HepG2 (cell line): Measurements from ENCODE around the gene HOXC9. TPM values are rescaled to one million over a fixed set of nuclear protein-coding genes. Genes with fewer than 3 reads are reported as not detected.

Experiments
- ATAC-seq: fragments of 200-7000 bp; cut with Tn5 transposase; 3 replicates; pipeline ENCODE4 v1.9.1; 2020; ENCODE audit warnings: mild to moderate bottlenecking, moderate library complexity
- BruUV-seq: library from RNA; stranded (reverse); fragments of 400-500 nt; replicated peaks from 2 replicates; lab custom pipeline; 2021; lab: Mats Ljungman, UMichigan
- CTCF ChIA-PET: fragments of 300-600 bp; formaldehyde crosslinking; extraction: SDS; loops from one replicate; lab custom pipeline; 2021; ENCODE audit warnings: low total read pairs, inconsistent platforms, low intra/inter-chr PET ratio; lab: Yijun Ruan, JAX
- POLR2A ChIA-PET: fragments of 350-600 bp; sonication (Branson Sonifier 250); formaldehyde crosslinking; loops from one replicate; lab custom pipeline; 2020; ENCODE audit warnings: antibody characterized with exemption, inconsistent platforms; lab: Yijun Ruan, JAX
- DNase-seq: peaks from one replicate; pipeline ENCODE4 v3.0.0-alpha.2; 2015; ENCODE audit warnings: low spot score
- FAIRE-seq: peaks from 3 replicates; lab custom pipeline; 2011; peaks lifted over from hg19 to GRCh38; lab: Jason Lieb, UNC
- H2AFZ ChIP-seq: one replicate; pipeline ENCODE4 v1.6.1; 2011; ENCODE audit warnings: low read length, inconsistent platforms
- H3K27ac ChIP-seq: fragments of 300-600 bp; 3 replicates; pipeline ENCODE4 v1.8.0; 2011; ENCODE audit warnings: mixed run types, mild to moderate bottlenecking, mixed read lengths, low read length, inconsistent platforms; ENCODE audit not compliant: insufficient read depth; ENCODE audit errors: extremely low read length
- H3K27me3 ChIP-seq, 2 experiments: fragments of 200-600 bp in 1 of 2; 2 replicates in 1 of 2; 3 replicates in 1 of 2; pipeline versions ENCODE4 v1.6.0 to v1.8.0; 2011; ENCODE audit warnings: low read length in 2 of 2, mild to moderate bottlenecking in 2 of 2, moderate library complexity in 2 of 2, inconsistent platforms in 1 of 2; ENCODE audit not compliant: insufficient read depth in 2 of 2, control insufficient read depth in 1 of 2
- H3K36me3 ChIP-seq, 2 experiments: fragments of 200-600 bp in 1 of 2; replicated peaks in 1 of 2; 2 replicates in 1 of 2; 3 replicates in 1 of 2; pipeline versions ENCODE4 v1.5.1 to v1.8.0; 2011; ENCODE audit warnings: low read length in 2 of 2, inconsistent platforms in 1 of 2; ENCODE audit not compliant: insufficient read depth in 2 of 2, control insufficient read depth in 1 of 2
- H3K4me1 ChIP-seq: 2 replicates; pipeline ENCODE4 v1.5.1; 2012; ENCODE audit warnings: low read length, inconsistent platforms; ENCODE audit not compliant: insufficient read depth
- H3K4me2 ChIP-seq: 2 replicates; pipeline ENCODE4 v1.6.0; 2011; ENCODE audit warnings: low read depth, low read length, inconsistent platforms
- H3K4me3 ChIP-seq, 3 experiments: fragments of 200-600 bp in 1 of 3; sonication (generic), shearing (Covaris generic) in 1 of 3; replicated peaks in 1 of 3; 2 replicates each; pipeline ENCODE4 v1.5.1; 2011 to 2016; ENCODE audit warnings: low read length in 3 of 3, inconsistent platforms in 2 of 3, low read depth in 2 of 3, mild to moderate bottlenecking in 2 of 3, control low read depth in 1 of 3, mixed read lengths in 1 of 3; ENCODE audit not compliant: insufficient read depth in 1 of 3
- H3K79me2 ChIP-seq: one replicate; pipeline ENCODE4 v1.6.1; 2011; ENCODE audit warnings: low read length, inconsistent platforms; ENCODE audit not compliant: insufficient read depth
- H3K9ac ChIP-seq: 2 replicates; pipeline ENCODE4 v1.6.0; 2011; ENCODE audit warnings: mild to moderate bottlenecking, low read depth, low read length, inconsistent platforms; ENCODE audit not compliant: insufficient read depth
- H3K9me3 ChIP-seq: 2 replicates; pipeline ENCODE4 v1.5.1; 2012; ENCODE audit warnings: mild to moderate bottlenecking, low read length
- H4K20me1 ChIP-seq: 2 replicates; pipeline ENCODE4 v1.6.0; 2011; ENCODE audit warnings: inconsistent platforms, mild to moderate bottlenecking, low read length, moderate library complexity; ENCODE audit not compliant: insufficient read depth
- JUN ChIP-seq: sonication (generic); formaldehyde crosslinking; IDR thresholded peaks from 2 replicates; pipeline ENCODE4 v1.4.0; 2020; ENCODE audit warnings: mild to moderate bottlenecking, missing genetic modification reagents
- KDM6A ChIP-seq: IDR thresholded peaks from 2 replicates; pipeline ENCODE4 v1.6.1; 2016; ENCODE audit warnings: low read depth
- LRRFIP1 ChIP-seq: sonication (generic); formaldehyde crosslinking; conservative IDR thresholded peaks from 2 replicates; pipeline ENCODE4 v1.4.0; 2020; ENCODE audit warnings: missing genetic modification reagents
- NCOA1 ChIP-seq: sonication (generic); formaldehyde crosslinking; IDR thresholded peaks from 2 replicates; pipeline ENCODE4 v1.9.0; 2021; ENCODE audit warnings: missing genetic modification reagents
- TAF15 ChIP-seq: fragments of 200-400 bp; formaldehyde crosslinking; IDR thresholded peaks from one replicate; pipeline ENCODE4 v1.6.1; 2018; ENCODE audit warnings: mild to moderate bottlenecking, low read depth, low read length; ENCODE audit not compliant: poor library complexity, severe bottlenecking
- ZBTB10 ChIP-seq: sonication (generic); formaldehyde crosslinking; IDR thresholded peaks from 2 replicates; pipeline ENCODE4 v1.4.0; 2020; ENCODE audit warnings: missing genetic modification reagents, borderline replicate concordance
- ZNF296 ChIP-seq: sonication (generic); formaldehyde crosslinking; conservative IDR thresholded peaks from 2 replicates; pipeline ENCODE4 v1.5.0; 2020; ENCODE audit warnings: mild to moderate bottlenecking, missing genetic modification reagents
- ZNF318 ChIP-seq: sonication (generic); formaldehyde crosslinking; IDR thresholded peaks from 2 replicates; pipeline ENCODE4 v1.4.0; 2020; ENCODE audit warnings: mild to moderate bottlenecking, missing genetic modification reagents
- ZNF576 ChIP-seq: sonication (generic); formaldehyde crosslinking; IDR thresholded peaks from 2 replicates; pipeline ENCODE4 v1.4.0; 2020; ENCODE audit warnings: mild to moderate bottlenecking, missing genetic modification reagents
- ZNF672 ChIP-seq: sonication (generic); formaldehyde crosslinking; IDR thresholded peaks from 2 replicates; pipeline ENCODE4 v1.8.1; 2022; ENCODE audit warnings: missing genetic modification reagents
- WGBS: methylation state at CpG from one replicate; pipeline ENCODE4 v1.1.6; 2017; ENCODE audit warnings: low lambda C conversion rate; 5-methylcytosine and 5-hydroxymethylcytosine counted together
- in situ Hi-C: cut with HindIII; loops from 2 replicates; pipeline ENCODE4 v1.10.0; 2017; ENCODE audit warnings: low pct_unique_long_range_greater_than_20kb; ENCODE audit not compliant: extremely low pct_ligation_motif_present
- intact Hi-C: fragments of 100-400 bp; cut with micrococcal nuclease; formaldehyde crosslinking; loops from one replicate; pipeline ENCODE4 v1.10.0; 2022; ENCODE audit not compliant: unreplicated experiment
- polyA plus RNA-seq, 8 experiments: library from polyadenylated mRNA; depleted of rRNA in 3 of 8; stranded (reverse) in 7 of 8; unstranded in 1 of 8; fragments of >200 nt; fragmentation: Illumina TruSeq in 4 of 8; extraction: Trizol in 4 of 8; gene quantifications; 2 replicates each; pipeline versions ENCODE4 v1.2.1 to v1.2.3, GENCODE V29; 2011 to 2016; ENCODE audit warnings: low read depth in 4 of 8, missing spikeins in 1 of 8, mixed read lengths in 1 of 8; ENCODE audit not compliant: insufficient read depth in 1 of 8
- total RNA-seq, 5 experiments: library from RNA; depleted of rRNA; stranded (reverse); fragments of >200 nt; fragmentation: Illumina TruSeq; extraction: Trizol; gene quantifications; 2 replicates each; pipeline ENCODE4 v1.2.3, GENCODE V29; 2016; ENCODE audit warnings: low read depth in 1 of 5

HOXC9 gene
- total and polyA plus RNA-seq, 2 of the 13 experiments (the other 11 are each of a cell fraction or from before 2014, with no cell fraction given) = 0.11 to 1.1 TPM

GRCh38 chr12:53998900-53999236 is 1.1 kb upstream of the HOXC9 start:
- no peak overlapping the region for H3K4me3 ChIP-seq
- intact Hi-C loops = no loop called here
- FAIRE-seq = no peak
- peaks cover 7 to 65% of the 10 kb centered on the region in 2 experiments for H3K27me3 ChIP-seq
- no peak overlapping the region for H3K9ac ChIP-seq
- BruUV-seq = no TSS peak
- no peaks in the 10 kb centered on the region for H3K79me2 ChIP-seq
- no peak for ATAC-seq
- no peak overlapping the region for H3K27ac ChIP-seq
- POLR2A ChIA-PET = no interaction called here
- H2AFZ ChIP-seq = no peak overlapping the region
- H3K4me2 ChIP-seq = no peak overlapping the region
- H3K36me3 ChIP-seq = no peaks in the 10 kb centered on the region
- CTCF ChIA-PET = no interaction called here
- H4K20me1 ChIP-seq = no peaks in the 10 kb centered on the region
- 72% methylated on average over 13 of the region's 13 CpGs for WGBS
- in situ Hi-C loops = loop anchor here (10.0 kb wide), 1 partner anchor 376 kb away; no protein-coding TSS in a partner anchor
- no peaks in the 10 kb centered on the region for H3K9me3 ChIP-seq
- DNase-seq = no peak
- peaks cover 35% of the 10 kb centered on the region for H3K4me1 ChIP-seq
- no peak for TF ChIP-seq LRRFIP1 (CRISPR knock-in tag)
- TF ChIP-seq ZNF318 = no peak
- no peak for TF ChIP-seq ZNF672 (CRISPR knock-in tag)
- no peak for TF ChIP-seq ZNF576
- TF ChIP-seq JUN = no peak
- TF ChIP-seq KDM6A (CRISPR knock-in tag) = no peak
- no peak for TF ChIP-seq NCOA1 (CRISPR knock-in tag)
- TF ChIP-seq TAF15 = no peak
- no peak for TF ChIP-seq ZNF296
- no peak for TF ChIP-seq ZBTB10
